SK-N-SH (cell line): ENCODE results near the gene BRINP2. TPM values are rescaled to one million over a fixed set of nuclear protein-coding genes. Genes with fewer than 3 reads are reported as not detected.

Experiments
- CTCF ChIA-PET: fragments of 300-600, 350-600 bp; formaldehyde crosslinking; extraction: SDS; loops from one replicate; lab custom pipeline; 2021; lab: Yijun Ruan, JAX
- POLR2A ChIA-PET: fragments of 350-600 bp; sonication (Branson Sonifier 250); formaldehyde crosslinking; extraction: SDS; loops from one replicate; lab custom pipeline; 2020; ENCODE audit warnings: antibody characterized with exemption, inconsistent platforms; lab: Yijun Ruan, JAX
- DNase-seq: peaks from one replicate; pipeline ENCODE4 v3.0.0; 2012
- H2AFZ ChIP-seq: fragments of 200-600 bp; sonication (generic); 2 replicates; pipeline ENCODE4 v1.8.1; 2016; ENCODE audit warnings: antibody characterized with exemption, mild to moderate bottlenecking, low read depth
- H3F3A ChIP-seq: fragments of 200-600 bp; sonication (generic); replicated peaks from 2 replicates; pipeline ENCODE3; 2016; ENCODE audit warnings: antibody characterized with exemption, mild to moderate bottlenecking; ENCODE audit not compliant: insufficient read depth
- H3K27ac ChIP-seq, 2 experiments: fragments of 200-500 bp in 1 of 2; fragments of 200-600 bp in 1 of 2; sonication (Bioruptor generic) in 1 of 2; sonication (generic), shearing (Covaris generic) in 1 of 2; 2 replicates each; pipeline versions ENCODE4 v1.5.1 to v1.6.1; 2014 to 2016; ENCODE audit warnings: low read depth in 2 of 2, inconsistent platforms in 1 of 2, low read length in 1 of 2, mild to moderate bottlenecking in 1 of 2, mixed read lengths in 1 of 2
- H3K27me3 ChIP-seq: fragments of 200-600 bp; sonication (generic), shearing (Covaris generic); 2 replicates; pipeline ENCODE4 v1.6.1; 2016; ENCODE audit warnings: mixed run types; ENCODE audit not compliant: insufficient read depth
- H3K36me3 ChIP-seq, 2 experiments: fragments of 200-500 bp in 1 of 2; fragments of 200-600 bp in 1 of 2; sonication (Bioruptor generic) in 1 of 2; sonication (generic) in 1 of 2; replicated peaks in 1 of 2; 2 replicates each; pipeline versions ENCODE3 to v1.5.1; 2014 to 2016; ENCODE audit warnings: low read length in 1 of 2, mild to moderate bottlenecking in 1 of 2; ENCODE audit not compliant: insufficient read depth in 2 of 2, control insufficient read depth in 1 of 2
- H3K4me1 ChIP-seq, 2 experiments: fragments of 200-500 bp in 1 of 2; fragments of 200-600 bp in 1 of 2; sonication (Bioruptor generic) in 1 of 2; sonication (generic), shearing (Covaris generic) in 1 of 2; 2 replicates each; pipeline versions ENCODE4 v1.5.1 to v1.6.1; 2014 to 2016; ENCODE audit warnings: low read depth in 1 of 2, low read length in 1 of 2, mixed run types in 1 of 2; ENCODE audit not compliant: insufficient read depth in 2 of 2, control insufficient read depth in 1 of 2
- H3K4me2 ChIP-seq: fragments of 200-600 bp; sonication (generic), shearing (Covaris generic); 2 replicates; pipeline ENCODE4 v1.6.1; 2017; ENCODE audit warnings: mixed run types
- H3K4me3 ChIP-seq, 2 experiments: fragments of 200-500 bp in 1 of 2; fragments of 200-600 bp in 1 of 2; sonication (Bioruptor generic) in 1 of 2; sonication (generic), shearing (Covaris generic) in 1 of 2; 2 replicates each; pipeline versions ENCODE4 v1.5.1 to v1.8.1; 2014 to 2016; ENCODE audit warnings: low read depth in 2 of 2, inconsistent platforms in 1 of 2, low read length in 1 of 2, mild to moderate bottlenecking in 1 of 2, mixed read lengths in 1 of 2, moderate library complexity in 1 of 2
- H3K79me2 ChIP-seq: fragments of 200-600 bp; sonication (generic); 2 replicates; pipeline ENCODE4 v1.8.1; 2017; ENCODE audit warnings: mild to moderate bottlenecking; ENCODE audit not compliant: insufficient read depth
- H3K9ac ChIP-seq: fragments of 200-600 bp; sonication (generic); 2 replicates; pipeline ENCODE4 v1.6.1; 2017; ENCODE audit warnings: mixed run types
- H3K9me2 ChIP-seq: fragments of 200-600 bp; sonication (generic); 2 replicates; pipeline ENCODE4 v1.6.1; 2017; ENCODE audit warnings: mixed run types
- H3K9me3 ChIP-seq: fragments of 200-600 bp; sonication (generic); 2 replicates; pipeline ENCODE4 v1.6.1; 2017; ENCODE audit warnings: mixed run types, mild to moderate bottlenecking, moderate library complexity
- H4K20me1 ChIP-seq: fragments of 200-600 bp; sonication (generic); 2 replicates; pipeline ENCODE4 v1.6.1; 2017; ENCODE audit warnings: mild to moderate bottlenecking, mixed run types; ENCODE audit not compliant: insufficient read depth
- CHD2 ChIP-seq: fragments of 150-350 bp; IDR thresholded peaks from 2 replicates; pipeline ENCODE4 v1.6.1; 2018; ENCODE audit warnings: low read length; ENCODE audit not compliant: partially characterized antibody
- EP300 ChIP-seq, 2 experiments: IDR thresholded peaks; 2 replicates each; pipeline versions ENCODE4 v1.4.0 to v1.6.1; 2012; ENCODE audit warnings: borderline replicate concordance in 1 of 2, low read depth in 1 of 2, low read length in 1 of 2
- EZH2phosphoT487 ChIP-seq: fragments of 200-600 bp; sonication (generic); IDR thresholded peaks from 2 replicates; pipeline ENCODE4 v1.6.1; 2017; ENCODE audit warnings: low read depth, mixed run types, mild to moderate bottlenecking, antibody characterized with exemption, moderate library complexity, borderline replicate concordance
- FOSL2 ChIP-seq: IDR thresholded peaks from 2 replicates; pipeline ENCODE4 v1.4.0; 2012; ENCODE audit warnings: low read depth, mild to moderate bottlenecking, moderate library complexity, borderline replicate concordance
- MXI1 ChIP-seq: IDR thresholded peaks from 2 replicates; pipeline ENCODE4 v1.6.1; 2012; ENCODE audit warnings: mild to moderate bottlenecking, low read depth, low read length, improper control_type of control experiment
- NRF1 ChIP-seq: IDR thresholded peaks from 2 replicates; pipeline ENCODE4 v1.6.1; 2012; ENCODE audit warnings: low read depth, mild to moderate bottlenecking, low read length
- RAD21 ChIP-seq: IDR thresholded peaks from 2 replicates; pipeline ENCODE4 v1.6.1; 2012; ENCODE audit warnings: mild to moderate bottlenecking, low read length
- SIN3A ChIP-seq: IDR thresholded peaks from 2 replicates; pipeline ENCODE4 v1.6.1; 2012; ENCODE audit warnings: low read depth, mild to moderate bottlenecking, low read length, moderate library complexity, borderline replicate concordance
- TAF1 ChIP-seq: IDR thresholded peaks from 2 replicates; pipeline ENCODE4 v1.6.1; 2012; ENCODE audit warnings: low read depth, mild to moderate bottlenecking, low read length, moderate library complexity, borderline replicate concordance
- TEAD4 ChIP-seq: IDR thresholded peaks from 2 replicates; pipeline ENCODE4 v1.4.0; 2012; ENCODE audit warnings: mild to moderate bottlenecking, borderline replicate concordance; ENCODE audit not compliant: insufficient read depth
- WGBS: methylation state at CpG from one replicate; pipeline ENCODE4 v1.1.6; 2017; ENCODE audit warnings: low lambda C conversion rate; 5-methylcytosine and 5-hydroxymethylcytosine counted together
- polyA plus RNA-seq, 3 experiments: library from polyadenylated mRNA; depleted of rRNA; stranded (reverse); fragments of >200 nt; gene quantifications; 2 replicates each; pipeline ENCODE4 v1.2.3, GENCODE V29; 2012
- TF ChIP-seq, protein P1 (sequence below): IDR thresholded peaks from 2 replicates; pipeline ENCODE4 v1.6.1; 2012; ENCODE audit warnings: mild to moderate bottlenecking, low read depth, low read length, moderate library complexity
- TF ChIP-seq, protein P2 (sequence below): IDR thresholded peaks from 2 replicates; pipeline ENCODE4 v1.4.0; 2012; ENCODE audit warnings: low read depth, borderline replicate concordance

The BRINP2 gene
- polyA plus RNA-seq, 1 of the 3 experiments (the other 2 are of a cell fraction), result 0.12 TPM

DNA sequence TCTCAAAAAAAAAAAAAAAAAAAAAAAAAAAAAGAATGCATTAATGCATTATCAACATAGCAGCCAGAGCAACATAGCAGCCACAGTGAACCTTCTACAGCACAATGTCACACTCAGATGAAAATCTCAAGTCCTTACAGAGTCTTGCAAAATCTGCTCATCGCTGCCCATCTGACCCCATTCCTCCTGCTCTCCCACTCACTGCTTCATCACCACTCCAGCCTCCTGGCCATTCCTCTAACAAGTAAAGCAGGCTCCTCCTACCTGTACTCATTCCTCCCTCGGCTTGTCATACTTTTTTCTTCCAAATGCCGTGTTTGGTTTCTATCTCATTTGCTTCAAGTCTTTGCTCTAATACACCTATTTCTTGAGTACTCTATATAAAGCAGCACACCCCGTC, 29.5 kb downstream of the BRINP2 start:
- H3K9ac ChIP-seq, result no peak overlapping the region
- H3K9me2 ChIP-seq, result no peaks in the 10 kb centered on the region
- CTCF ChIA-PET, result no interaction called here
- no peaks in the 10 kb centered on the region for H3K27me3 ChIP-seq
- no peaks in the 10 kb centered on the region for H3K9me3 ChIP-seq
- H3K27ac ChIP-seq, result no peak overlapping the region
- TF ChIP-seq EP300 (IDR thresholded peaks at IDR 0.05; ENCODE audit: borderline replicate concordance in 1 of 2, low read depth in 1 of 2, low read length in 1 of 2) (no peak), EZH2phosphoT487 (no peak), SIN3A (no peak), CHD2 (no peak), NRF1 (no peak), FOSL2 (no peak), TAF1 (no peak), TEAD4 (no peak), MXI1 (no peak), RAD21 (no peak)
- TF ChIP-seq, protein P1, sequence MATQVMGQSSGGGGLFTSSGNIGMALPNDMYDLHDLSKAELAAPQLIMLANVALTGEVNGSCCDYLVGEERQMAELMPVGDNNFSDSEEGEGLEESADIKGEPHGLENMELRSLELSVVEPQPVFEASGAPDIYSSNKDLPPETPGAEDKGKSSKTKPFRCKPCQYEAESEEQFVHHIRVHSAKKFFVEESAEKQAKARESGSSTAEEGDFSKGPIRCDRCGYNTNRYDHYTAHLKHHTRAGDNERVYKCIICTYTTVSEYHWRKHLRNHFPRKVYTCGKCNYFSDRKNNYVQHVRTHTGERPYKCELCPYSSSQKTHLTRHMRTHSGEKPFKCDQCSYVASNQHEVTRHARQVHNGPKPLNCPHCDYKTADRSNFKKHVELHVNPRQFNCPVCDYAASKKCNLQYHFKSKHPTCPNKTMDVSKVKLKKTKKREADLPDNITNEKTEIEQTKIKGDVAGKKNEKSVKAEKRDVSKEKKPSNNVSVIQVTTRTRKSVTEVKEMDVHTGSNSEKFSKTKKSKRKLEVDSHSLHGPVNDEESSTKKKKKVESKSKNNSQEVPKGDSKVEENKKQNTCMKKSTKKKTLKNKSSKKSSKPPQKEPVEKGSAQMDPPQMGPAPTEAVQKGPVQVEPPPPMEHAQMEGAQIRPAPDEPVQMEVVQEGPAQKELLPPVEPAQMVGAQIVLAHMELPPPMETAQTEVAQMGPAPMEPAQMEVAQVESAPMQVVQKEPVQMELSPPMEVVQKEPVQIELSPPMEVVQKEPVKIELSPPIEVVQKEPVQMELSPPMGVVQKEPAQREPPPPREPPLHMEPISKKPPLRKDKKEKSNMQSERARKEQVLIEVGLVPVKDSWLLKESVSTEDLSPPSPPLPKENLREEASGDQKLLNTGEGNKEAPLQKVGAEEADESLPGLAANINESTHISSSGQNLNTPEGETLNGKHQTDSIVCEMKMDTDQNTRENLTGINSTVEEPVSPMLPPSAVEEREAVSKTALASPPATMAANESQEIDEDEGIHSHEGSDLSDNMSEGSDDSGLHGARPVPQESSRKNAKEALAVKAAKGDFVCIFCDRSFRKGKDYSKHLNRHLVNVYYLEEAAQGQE, result no peak
- TF ChIP-seq, protein P2, sequence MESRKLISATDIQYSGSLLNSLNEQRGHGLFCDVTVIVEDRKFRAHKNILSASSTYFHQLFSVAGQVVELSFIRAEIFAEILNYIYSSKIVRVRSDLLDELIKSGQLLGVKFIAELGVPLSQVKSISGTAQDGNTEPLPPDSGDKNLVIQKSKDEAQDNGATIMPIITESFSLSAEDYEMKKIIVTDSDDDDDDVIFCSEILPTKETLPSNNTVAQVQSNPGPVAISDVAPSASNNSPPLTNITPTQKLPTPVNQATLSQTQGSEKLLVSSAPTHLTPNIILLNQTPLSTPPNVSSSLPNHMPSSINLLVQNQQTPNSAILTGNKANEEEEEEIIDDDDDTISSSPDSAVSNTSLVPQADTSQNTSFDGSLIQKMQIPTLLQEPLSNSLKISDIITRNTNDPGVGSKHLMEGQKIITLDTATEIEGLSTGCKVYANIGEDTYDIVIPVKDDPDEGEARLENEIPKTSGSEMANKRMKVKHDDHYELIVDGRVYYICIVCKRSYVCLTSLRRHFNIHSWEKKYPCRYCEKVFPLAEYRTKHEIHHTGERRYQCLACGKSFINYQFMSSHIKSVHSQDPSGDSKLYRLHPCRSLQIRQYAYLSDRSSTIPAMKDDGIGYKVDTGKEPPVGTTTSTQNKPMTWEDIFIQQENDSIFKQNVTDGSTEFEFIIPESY, result no peak
- TF ChIP-seq, all 33 proteins: peak for 0
- H3K79me2 ChIP-seq, result no peaks in the 10 kb centered on the region
- peaks cover 0 to under 1% of the 10 kb centered on the region in 2 experiments; a peak in 1 of 4 replicates for H3K4me1 ChIP-seq
- no peaks in the 10 kb centered on the region for H3F3A ChIP-seq
- H3K4me3 ChIP-seq, result no peak overlapping the region
- 43% methylated on average over 4 of the region's 4 CpGs for WGBS
- DNase-seq, result no peak
- H4K20me1 ChIP-seq, result no peaks in the 10 kb centered on the region
- no peak overlapping the region for H3K4me2 ChIP-seq
- POLR2A ChIA-PET, result no interaction called here
- H3K36me3 ChIP-seq, result no peaks in the 10 kb centered on the region
- no peak overlapping the region for H2AFZ ChIP-seq
